HepG2 (cell line): ENCODE results near the gene STUM. TPM values are rescaled to one million over a fixed set of nuclear protein-coding genes. Genes with fewer than 3 reads are reported as not detected.

ENCODE experiments used
- HOXA7 ChIP-seq: sonication (generic); formaldehyde crosslinking; IDR thresholded peaks from 2 replicates; pipeline ENCODE4 v1.8.1; 2022; ENCODE audit warnings: mild to moderate bottlenecking, missing genetic modification reagents, moderate library complexity
- JDP2 ChIP-seq: sonication (generic); formaldehyde crosslinking; IDR thresholded peaks from 2 replicates; pipeline ENCODE4 v1.8.1; 2022; ENCODE audit warnings: missing genetic modification reagents, borderline replicate concordance
- NFATC3 ChIP-seq: sonication (generic); formaldehyde crosslinking; IDR thresholded peaks from 2 replicates; pipeline ENCODE4 v1.5.1; 2020; ENCODE audit warnings: mild to moderate bottlenecking, missing genetic modification reagents
- PPARG ChIP-seq: conservative IDR thresholded peaks from 2 replicates; pipeline ENCODE4 v1.6.1; 2016; ENCODE audit warnings: missing biosample characterization, missing genetic modification reagents
- RAD51 ChIP-seq: fragments of 450-650 bp; IDR thresholded peaks from 2 replicates; pipeline ENCODE4 v1.6.1; 2016; ENCODE audit warnings: borderline replicate concordance
- SOX6 ChIP-seq, 2 experiments: fragments of 450-650 bp in 1 of 2; sonication (generic) in 1 of 2; formaldehyde crosslinking in 1 of 2; IDR thresholded peaks; 2 replicates each; pipeline versions ENCODE4 v1.4.0 to v1.6.1; 2017 to 2020; ENCODE audit warnings: antibody characterized with exemption in 1 of 2, mild to moderate bottlenecking in 1 of 2, missing genetic modification reagents in 1 of 2
- SP5 ChIP-seq: IDR thresholded peaks from 2 replicates; pipeline ENCODE4 v1.6.1; 2016; ENCODE audit warnings: low read depth, borderline replicate concordance
- SPEN ChIP-seq: sonication (generic); formaldehyde crosslinking; IDR thresholded peaks from 2 replicates; pipeline ENCODE4 v1.5.1; 2020; ENCODE audit warnings: low read depth, mild to moderate bottlenecking, missing genetic modification reagents
- TEAD2 ChIP-seq: sonication (generic); formaldehyde crosslinking; IDR thresholded peaks from 2 replicates; pipeline ENCODE4 v1.9.0; 2021; ENCODE audit warnings: missing genetic modification reagents
- TFAP4 ChIP-seq: sonication (generic); IDR thresholded peaks from 2 replicates; pipeline ENCODE4 v1.6.1; 2016; ENCODE audit warnings: low read depth, borderline replicate concordance
- ZNF318 ChIP-seq: sonication (generic); formaldehyde crosslinking; IDR thresholded peaks from 2 replicates; pipeline ENCODE4 v1.4.0; 2020; ENCODE audit warnings: mild to moderate bottlenecking, missing genetic modification reagents
- polyA plus RNA-seq, 8 experiments: library from polyadenylated mRNA; depleted of rRNA in 3 of 8; stranded (reverse) in 7 of 8; unstranded in 1 of 8; fragments of >200 nt; fragmentation: Illumina TruSeq in 4 of 8; extraction: Trizol in 4 of 8; gene quantifications; 2 replicates each; pipeline versions ENCODE4 v1.2.1 to v1.2.3, GENCODE V29; 2011 to 2016; ENCODE audit warnings: low read depth in 4 of 8, missing spikeins in 1 of 8, mixed read lengths in 1 of 8; ENCODE audit not compliant: insufficient read depth in 1 of 8
- total RNA-seq, 5 experiments: library from RNA; depleted of rRNA; stranded (reverse); fragments of >200 nt; fragmentation: Illumina TruSeq; extraction: Trizol; gene quantifications; 2 replicates each; pipeline ENCODE4 v1.2.3, GENCODE V29; 2016; ENCODE audit warnings: low read depth in 1 of 5
- TF ChIP-seq, protein P1 (sequence below): sonication (generic); formaldehyde crosslinking; IDR thresholded peaks from 2 replicates; pipeline ENCODE4 v1.8.1; 2023; ENCODE audit warnings: mild to moderate bottlenecking, inconsistent platforms, moderate library complexity, missing genetic modification reagents, borderline replicate concordance

The STUM gene
- total and polyA plus RNA-seq, 2 of the 13 experiments (the other 11 are each of a cell fraction or from before 2014, with no cell fraction given), result not detected

- no peak for TF ChIP-seq ZNF318 (CRISPR knock-in tag)
- TF ChIP-seq SOX6 (IDR thresholded peaks at IDR 0.05), result no peak
- no peak for TF ChIP-seq SOX6 (CRISPR knock-in tag; IDR thresholded peaks at IDR 0.05)
- no peak for TF ChIP-seq HOXA7 (CRISPR knock-in tag)
- no peak for TF ChIP-seq RAD51
- TF ChIP-seq, protein P1, sequence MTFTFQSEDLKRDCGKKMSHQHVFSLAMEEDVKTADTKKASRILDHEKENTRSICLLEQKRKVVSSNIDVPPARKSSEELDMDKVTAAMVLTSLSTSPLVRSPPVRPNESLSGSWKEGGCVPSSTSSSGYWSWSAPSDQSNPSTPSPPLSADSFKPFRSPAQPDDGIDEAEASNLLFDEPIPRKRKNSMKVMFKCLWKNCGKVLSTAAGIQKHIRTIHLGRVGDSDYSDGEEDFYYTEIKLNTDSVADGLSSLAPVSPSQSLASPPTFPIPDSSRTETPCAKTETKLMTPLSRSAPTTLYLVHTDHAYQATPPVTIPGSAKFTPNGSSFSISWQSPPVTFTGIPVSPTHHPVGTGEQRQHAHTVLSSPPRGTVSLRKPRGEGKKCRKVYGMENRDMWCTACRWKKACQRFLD, result no peak
- TF ChIP-seq SPEN (CRISPR knock-in tag), result no peak
- no peak for TF ChIP-seq JDP2
- no peak for TF ChIP-seq TEAD2
- TF ChIP-seq NFATC3, result no peak
- no peak for TF ChIP-seq PPARG (CRISPR knock-in tag)
- no peak for TF ChIP-seq TFAP4
- TF ChIP-seq SP5 (CRISPR knock-in tag), result no peak
- TF ChIP-seq, all 625 proteins: peak for 0
These were observed 70.5 kb downstream of the STUM start (continued) for GRCh38 chr1:226619031-226619430.
